Measurements from ENCODE around the gene PDCD1.
A peak's percentile ranks its signal among the peaks of the same experiment; 100 is the strongest.

PDCD1 gene

DNA sequence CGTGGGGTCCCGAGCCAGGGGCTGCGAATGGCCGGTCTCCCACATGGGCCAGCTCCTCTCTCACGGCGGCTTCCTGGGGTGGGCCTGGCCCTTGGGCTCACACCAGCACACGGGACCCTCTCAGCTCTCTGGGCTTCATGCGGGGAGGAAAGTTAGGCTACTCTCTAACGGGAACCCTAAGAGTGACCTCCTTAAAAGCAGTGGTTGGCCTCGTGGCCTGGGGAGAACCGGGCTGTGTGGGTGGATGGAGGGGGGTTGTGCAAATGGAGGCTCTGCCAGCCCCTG, 36.7 kb upstream of the PDCD1 start:
- no peak for DNase-seq

DNA sequence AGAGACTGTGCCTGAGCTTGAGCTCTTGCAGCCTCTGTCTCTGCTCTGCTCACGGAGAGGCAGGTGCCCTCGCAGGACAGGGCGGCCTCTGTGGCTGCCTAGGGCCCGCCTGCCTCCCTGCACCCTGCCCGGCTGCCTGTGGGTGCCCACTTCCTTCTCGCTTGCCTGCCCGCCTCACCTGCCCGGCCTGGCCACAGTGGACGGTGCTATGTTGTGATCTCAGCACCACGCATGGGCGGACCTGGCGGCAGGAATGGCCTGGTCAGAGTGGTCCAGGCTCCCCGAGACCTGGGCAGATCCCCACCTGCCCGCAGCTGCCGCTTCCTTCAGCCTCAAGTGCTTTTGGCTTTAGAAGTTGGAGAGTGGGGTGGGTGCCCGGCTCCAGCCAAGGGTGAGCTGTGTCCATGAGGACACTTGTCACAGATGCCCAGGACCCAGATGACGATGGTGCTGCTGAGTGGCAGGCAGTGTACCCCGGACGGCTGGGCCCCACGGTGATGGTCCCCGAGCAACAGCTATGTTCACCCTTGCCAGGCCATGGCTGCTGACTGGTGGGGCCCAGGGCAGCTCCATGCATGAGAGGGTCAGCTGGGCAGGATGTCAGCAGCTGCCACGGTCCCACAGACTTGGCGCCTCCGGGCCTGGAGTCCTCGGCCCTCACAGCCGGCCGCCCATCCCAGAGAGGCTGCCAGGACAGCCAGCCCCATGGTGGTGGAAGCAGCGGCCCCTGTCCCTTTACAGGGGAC, 36.2 kb upstream of the PDCD1 start:
- DNase-seq, result no peak

DNA sequence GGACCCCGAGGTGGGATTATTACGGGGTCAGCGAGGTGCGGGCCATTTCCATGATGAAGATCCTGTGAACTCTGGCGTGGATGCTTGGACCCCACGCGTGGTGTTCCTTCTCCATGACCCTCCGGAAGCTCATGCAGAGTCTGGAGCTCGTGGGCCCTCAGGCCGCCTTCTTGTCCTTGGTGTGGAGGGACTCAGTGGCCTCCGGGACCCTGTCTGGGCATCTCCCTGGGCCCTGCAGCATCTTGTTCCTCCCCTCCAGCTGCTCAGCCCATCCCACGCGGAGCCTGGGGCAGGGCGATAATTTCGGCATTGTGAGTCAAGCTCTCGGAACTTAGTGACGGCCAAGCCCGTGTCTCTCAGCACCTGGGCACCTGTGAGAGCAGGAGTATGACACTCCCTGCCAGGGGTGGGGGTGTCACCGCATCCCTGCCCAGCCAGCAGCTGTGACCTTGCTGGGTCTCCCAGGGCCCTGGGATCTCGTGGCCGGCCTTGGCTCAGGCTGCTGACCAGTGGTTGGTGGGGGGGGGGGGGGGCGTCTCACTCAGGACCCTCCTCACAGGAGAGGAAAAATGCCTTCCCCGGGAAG, 35.5 kb upstream of the PDCD1 start:
- DNase-seq, result no peak

DNA sequence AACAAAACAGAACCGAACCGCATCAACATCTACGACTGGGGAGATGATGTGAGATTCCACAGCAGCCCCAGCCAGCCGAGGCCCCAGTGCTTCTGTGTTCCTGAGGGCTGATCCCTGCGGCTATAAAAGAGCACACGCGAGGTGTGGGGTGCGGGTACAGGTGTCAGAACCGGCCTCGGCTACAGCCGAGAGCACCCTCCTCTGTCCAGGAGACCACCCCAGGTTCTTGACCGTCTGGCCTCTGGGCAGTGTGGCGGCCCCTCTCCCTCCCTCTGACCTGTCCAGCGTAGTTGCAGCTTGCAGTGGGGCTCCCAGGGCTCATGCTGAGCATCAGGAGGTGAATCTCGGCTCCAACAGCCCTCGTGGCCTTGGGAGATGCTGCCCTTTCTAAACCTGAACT, 34.6 kb upstream of the PDCD1 start:
- DNase-seq, result no peak

DNA sequence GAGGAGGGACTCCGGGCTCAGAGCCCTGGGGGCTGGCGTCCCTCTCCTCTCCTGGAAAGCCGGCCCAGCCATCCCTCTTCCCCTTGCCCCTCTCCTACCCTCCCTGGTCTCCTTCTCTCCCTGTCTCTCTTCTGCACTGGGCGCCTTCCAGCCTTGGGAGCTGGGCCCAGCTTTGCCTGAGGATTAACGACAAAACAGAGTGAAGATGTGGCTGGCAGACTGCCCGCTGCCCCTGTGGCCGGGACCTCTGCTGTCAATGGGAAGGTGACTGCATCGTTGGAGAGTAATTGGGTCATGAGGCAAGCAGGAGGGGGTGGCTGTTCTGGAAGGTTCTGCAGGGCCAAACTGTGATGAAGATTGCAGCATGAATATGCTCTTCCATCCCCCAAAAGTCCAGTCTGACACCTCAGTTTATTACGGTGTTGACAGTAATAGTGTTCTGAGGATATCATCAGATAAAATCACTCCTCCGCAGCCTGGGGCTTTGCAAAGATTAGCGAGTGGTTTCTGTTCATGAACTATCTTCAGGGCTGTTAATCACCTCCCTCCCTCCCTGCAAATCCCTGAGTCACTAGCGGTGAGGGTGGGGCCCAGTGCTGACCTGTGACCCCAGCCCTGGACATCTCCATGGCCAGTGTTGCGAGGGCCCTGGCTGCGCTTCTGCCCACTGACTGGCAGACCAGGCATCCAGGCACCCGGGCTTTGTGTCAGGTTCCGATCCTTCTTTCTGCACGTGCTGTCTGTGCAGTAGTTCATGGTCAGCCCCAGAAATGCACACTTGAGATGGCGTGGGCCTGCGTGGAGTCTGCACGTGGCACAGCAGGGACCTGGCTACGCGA, 33.8 kb upstream of the PDCD1 start:
- no peak for DNase-seq

DNA sequence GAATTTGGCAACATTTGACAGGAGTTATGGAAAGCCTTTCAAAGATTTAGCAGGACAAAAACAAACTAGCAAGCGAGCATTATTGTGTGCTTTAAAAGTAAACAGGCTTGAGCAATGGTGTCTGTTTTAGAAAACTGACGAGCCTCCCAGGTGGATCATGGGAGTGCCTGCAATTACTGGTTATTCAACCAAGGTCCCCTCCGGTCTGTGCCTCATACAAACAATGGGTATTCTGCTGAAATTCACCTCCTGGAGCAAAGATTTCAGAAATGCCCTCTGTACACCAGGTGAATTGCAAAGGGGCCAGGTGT, 33.2 kb upstream of the PDCD1 start:
- DNase-seq, result no peak

DNA sequence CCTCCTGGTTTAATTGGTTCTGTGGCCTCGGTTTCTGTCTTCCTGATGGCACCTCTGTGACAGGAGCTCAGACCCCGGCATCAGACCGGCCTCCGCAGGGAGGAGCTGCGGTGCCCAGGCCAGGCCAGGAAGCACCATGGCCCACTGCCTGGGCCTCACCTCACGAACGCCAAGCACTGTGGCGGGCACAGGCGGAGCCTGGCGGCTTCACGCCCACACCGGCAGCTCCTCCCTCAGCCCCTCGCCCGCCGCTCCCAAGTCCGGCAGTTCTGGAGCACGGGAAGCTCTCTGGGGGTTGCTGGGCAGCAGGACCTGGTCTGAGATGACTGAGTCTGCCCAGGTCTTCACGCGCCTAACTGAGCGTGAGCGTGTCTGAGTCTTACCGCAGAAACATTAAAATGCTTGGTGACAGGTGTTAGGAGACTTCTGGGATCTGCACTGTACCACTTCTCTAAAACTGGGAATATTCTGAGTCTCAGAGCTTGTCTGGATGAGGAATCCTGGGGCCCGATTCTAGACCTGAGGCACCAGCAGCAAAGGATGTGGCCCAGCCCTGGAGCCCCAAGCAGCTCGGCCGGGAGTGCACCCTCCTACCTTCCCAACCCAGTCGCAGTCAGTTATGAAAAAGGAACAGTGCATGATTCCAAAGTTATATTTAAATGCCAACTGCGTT, 32.8 kb upstream of the PDCD1 start:
- no peak for DNase-seq

DNA sequence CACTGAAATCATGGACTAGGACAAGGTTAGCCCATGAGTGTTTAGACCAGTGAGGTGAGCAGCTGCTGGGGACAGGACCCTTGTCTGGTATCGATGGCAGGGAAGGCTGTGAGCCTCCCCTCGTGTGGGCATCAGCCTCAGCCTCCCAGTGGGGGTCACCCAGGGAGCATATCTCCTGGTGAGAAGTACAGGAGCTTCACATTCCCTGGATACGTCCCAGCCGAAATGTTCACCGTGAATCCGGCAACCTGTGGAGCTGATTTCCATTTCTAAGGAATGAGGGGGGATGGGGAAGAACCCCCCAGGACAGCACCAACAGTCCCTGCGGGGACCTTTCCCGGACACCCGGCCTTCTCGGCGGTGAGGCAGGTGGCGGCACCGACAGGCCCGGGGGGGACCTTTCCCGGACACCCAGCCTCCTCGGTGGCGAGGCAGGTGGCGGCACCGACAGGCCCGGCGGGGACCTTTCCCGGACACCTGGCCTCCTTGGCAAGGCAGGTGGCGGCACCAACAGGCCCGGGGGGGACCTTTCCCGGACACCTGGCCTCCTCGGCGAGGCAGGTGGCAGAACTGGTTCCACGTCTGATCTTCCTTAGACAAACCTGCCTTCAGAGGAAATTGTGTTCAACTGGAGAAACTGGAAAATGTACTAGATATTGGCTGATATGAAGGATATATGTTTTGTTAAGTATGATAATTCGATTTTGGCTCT, 32.0 kb upstream of the PDCD1 start:
- DNase-seq, result no peak

DNA sequence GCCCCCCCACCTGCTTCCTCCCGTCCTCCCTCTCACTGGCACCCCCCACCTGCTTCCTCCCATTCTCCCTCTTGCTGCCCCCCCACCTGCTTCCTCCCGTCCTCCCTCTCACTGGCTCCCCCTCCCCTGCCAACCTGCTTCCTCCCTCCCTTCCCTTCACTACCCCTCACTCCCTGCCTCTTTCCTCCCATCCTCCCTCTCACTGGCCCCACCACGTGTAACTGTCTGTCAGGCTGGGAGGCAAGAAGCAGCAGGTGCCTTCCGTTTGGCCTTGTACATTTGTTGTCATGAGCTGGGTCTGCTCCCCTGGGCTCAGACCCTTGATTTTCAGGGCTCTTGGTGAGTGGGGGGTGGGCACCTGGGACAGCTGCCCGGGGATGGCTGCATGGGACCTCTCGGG, 29.9 kb upstream of the PDCD1 start:
- no peak for DNase-seq

DNA sequence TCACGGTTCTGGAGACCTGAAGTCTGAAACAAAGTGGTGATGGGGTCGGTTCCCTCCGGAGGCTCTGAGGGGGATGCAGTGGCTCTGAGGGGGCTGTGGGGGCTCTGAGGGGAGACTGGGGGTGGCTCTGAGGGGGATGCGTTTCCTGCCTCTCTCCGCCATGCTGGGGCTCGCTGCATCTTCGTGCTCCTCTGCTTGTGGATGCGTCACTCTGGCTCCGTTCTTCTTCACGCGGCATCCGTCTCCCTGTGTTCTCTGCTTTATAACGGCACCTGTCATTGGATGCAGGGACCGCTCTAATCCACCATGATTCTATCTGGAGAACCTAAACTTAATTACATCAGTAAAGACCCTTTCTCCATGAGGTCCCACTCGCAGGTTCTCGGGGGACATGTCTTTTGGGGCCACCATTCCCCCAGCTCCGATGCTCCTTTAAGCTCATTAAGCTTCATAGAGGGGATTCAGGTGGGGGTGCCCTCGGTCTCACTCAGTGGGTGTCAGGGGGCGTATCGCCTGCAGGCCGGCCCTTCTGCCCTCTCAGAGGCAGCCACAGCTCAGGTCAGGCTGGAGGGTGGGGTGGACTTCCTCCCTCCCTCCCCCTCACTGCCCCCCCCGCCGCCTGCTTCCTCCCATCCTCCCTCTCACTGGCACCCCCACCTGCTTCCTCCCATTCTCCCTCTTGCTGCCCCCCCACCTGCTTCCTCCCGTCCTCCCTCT, 29.3 kb upstream of the PDCD1 start:
- no peak for DNase-seq

DNA sequence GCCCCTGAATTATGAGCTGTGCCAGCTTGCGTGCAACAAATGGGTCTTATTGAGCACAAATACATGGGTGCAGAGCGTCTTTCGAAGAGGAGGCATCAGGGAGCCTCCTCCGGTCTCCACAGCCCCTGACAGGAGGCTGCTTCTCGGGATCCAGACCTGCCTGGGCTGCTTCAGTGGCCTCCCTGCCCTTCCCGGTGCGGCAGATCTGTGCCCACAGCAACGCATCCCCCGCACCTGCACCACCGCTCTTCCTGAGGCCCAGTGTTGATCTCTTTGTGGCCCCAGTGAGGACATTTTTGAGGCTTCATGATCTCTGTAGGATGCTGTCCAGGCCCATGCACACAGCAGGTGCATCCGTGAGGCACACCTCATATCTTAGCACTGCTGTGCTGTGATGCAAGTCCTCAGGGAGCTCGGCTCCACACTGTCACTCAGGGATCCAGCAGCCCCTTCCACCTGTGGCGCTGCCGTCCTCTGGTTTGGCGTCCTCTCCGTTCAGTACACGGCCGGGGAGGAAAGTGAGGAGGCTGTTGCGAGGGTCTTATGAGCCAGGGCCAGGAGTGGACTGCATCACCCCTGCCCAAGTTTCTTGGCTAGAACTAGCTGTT, 28.2 kb upstream of the PDCD1 start:
- DNase-seq, result no peak

DNA sequence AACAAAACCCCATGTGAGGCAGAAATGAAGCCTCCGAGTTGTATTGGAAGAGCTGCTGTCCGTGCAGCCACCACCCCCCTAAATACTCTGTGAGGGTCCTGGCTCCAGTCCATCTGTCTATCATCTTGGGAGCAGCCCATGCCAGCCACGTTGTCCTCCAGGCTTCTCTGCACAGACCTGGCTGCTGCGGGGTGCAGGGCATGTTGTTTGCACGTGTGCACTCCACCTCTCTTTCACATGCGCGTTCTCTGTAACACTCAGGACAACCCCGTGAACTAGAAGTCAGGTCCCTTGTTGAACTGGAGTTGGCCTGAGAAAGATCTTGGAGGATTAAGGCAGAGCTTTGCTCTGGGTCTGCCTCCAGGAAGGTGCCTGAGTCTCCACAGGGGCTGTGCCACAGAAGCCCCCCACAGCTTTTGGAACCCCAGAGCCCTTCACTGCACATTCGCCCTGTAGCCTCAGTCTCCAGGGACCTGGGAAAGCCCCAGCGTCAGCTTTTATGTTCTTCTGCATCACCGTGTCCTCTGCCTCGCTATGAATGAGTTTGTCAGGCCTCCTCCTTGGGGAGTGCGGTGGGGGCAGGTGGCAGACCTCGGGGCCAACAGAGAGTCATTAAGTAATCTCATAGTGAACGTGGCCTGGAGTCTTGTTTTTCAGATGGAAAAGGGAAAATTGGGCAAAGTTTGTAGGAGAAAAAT, 27.4 kb upstream of the PDCD1 start:
- DNase-seq, result no peak

DNA sequence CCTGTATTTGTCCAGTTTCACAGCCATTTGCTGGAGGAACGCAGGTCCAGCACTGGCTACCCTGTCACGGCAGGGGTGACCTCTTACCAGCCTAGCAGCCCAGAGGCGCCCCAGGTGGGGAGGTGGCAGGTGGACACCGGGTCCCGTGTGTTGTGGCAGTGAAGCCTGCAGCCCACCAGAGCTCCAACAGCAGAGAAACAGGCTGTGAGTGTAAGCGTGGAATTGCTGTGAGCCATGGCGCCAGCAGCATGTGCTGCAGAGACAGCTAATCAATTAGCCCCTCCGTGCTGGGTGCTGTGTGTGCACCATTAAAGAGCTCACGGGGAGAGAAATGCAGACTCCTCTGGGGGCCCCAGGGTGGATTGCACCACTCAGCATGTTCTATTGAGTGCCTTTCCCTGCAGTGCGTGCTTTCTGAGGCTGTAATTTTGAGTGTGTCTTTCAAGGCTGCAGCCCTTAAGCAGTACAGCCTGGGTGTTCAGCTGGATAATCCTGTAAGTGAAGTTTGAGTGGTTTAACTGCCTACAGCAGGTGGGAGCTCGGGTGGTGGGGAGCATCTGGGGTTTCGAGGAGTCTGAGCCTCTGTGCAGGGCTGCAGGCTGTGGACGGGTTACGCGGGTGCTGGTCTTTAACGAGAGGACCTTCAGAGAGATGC, 26.7 kb upstream of the PDCD1 start:
- DNase-seq, result no peak

DNA sequence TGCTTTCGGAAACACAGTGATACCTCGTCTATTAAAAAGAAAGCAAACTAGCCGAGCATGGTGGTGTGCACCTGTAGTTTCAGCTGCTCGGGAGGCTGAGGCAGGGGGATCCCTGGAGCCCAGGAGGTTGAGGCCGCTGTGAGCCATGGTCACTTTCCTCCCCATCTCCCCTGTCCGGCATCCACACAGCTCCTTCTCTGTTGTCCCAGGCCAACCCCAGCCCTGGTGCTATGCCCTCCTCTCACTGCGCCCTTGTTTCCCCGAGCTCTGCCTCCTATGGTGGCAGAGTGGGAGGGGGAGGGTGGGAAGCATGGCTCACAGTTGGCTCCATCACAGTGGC, 26.2 kb upstream of the PDCD1 start:
- no peak for DNase-seq

DNA sequence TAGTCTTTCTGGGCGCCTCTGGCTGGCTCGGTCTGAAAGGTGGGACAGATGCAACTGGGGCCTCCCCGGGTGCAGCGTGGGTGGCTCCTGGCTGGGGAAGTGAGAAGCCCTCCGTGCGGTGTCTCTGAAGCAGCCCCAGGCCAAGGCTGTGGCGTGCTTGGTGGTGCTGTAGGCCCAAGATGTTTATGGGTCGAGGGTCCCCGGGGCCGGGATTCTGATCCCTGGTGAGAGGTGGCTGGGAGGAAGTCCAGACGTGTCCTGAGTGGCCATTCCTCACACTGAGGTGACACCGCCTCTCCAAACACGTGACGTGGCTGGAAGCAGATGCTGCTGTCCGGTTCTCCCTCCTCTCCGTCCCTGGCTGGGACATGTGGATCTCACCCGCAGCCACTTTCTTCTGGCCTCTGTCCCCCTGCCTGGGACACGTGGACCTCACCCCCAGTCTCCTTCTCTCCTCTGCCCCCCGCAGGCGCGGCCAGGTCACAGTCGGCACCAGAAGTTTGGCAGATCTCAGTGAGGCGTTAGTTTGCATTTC, 23.5 kb upstream of the PDCD1 start:
- no peak for DNase-seq

DNA sequence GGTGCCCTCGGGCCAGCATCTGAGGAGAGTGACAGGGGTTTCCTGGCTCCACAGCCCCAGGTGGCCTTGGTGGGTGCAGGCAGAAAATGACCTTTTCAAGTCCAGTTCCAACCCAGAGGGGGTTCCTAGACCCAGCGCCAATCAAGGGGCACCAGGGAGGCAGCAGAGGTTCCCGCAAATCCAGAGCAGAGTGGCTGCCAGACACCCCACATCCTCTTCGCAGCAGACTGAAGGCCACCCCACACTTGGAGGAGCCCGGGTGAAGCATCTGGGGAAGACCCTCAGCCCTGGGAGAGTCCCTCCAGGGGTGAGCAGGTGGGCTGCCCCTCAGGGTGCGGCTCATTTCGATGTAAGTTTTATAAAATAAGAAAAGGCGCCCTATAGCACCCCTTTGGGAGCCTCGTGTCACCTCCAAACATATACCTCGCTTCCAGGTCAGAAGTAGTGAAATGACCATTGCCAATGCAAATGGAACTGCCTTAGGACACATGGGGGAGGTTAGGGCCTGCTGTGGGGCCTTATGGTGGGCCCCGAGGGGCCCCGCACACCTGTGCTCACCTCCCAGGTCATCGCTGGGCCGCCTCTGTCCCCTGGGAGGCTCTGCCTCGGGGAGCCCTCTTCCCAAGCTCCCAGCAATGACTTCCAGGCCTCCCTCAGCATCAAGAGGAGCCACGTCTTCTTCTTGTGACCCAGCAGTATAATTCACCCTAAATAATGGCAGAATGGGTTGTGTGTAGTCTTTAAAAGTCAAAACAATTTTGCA, 21.8 kb upstream of the PDCD1 start:
- DNase-seq, result no peak

DNA sequence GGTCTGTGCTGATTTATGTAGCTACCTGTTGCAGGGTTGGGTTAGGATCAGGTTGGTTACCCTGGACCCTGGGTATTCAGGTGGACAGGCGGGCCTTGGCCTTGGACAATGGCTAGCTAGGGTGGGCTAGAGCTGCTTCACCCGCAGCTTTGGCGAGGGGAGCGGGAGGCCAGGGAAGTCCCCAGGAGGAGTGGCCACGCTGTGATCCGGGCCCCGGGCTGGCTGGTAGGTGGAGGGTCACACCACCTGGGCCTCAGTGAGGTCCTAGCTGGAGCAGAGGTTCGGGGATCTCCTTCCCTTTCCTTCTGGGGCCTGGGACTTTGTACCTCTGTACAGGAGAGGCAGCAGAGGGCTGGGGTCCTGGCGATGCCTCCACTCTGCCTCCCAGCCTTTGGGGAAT, 20.6 kb upstream of the PDCD1 start:
- DNase-seq, result no peak

DNA sequence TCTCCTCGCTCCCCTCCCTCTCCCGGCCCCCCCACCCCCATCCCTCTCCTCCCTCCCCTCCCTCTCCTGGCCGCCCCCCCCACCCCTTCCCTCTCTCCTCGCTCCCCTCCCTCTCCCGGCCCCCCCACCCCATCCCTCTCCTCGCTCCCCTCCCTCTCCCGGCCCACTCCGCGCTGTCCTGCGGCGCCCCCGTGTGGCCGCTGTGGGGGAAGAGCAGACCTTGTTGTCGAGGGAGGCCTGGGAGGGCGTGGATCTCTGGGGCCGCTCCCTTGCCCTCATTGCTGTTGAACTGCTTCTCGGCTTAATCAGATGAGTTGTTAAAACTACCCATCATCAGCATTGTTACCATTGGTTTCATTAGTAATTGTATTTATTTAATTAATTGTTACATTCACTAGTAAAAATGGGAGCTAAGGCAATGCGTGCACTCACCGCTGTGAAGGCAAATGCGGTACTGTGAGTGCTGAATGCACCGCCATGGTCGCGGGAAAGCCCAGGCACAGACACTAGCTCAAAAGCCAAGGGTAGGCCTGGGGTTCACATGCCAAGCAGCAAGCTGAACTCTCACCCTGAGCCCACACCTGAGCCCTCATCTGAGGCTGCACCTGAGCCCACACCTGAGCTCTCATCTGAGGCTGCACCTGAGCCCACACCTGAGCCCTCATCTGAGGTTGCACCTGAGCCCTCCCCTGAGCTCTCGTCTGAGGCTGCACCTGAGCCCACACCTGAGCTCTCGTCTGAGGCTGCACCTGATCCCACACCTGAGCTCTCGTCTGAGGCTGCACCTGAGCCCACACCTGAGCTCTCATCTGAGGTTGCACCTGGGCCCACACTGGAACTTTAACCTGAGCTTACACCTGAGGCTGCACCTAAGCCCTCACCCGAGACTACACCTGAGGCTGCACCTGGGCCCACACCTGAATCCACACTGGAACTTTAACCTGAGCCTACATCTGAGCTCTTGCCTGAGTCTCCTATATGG, 19.6 kb upstream of the PDCD1 start:
- DNase-seq, result peak; percentile 68

DNA sequence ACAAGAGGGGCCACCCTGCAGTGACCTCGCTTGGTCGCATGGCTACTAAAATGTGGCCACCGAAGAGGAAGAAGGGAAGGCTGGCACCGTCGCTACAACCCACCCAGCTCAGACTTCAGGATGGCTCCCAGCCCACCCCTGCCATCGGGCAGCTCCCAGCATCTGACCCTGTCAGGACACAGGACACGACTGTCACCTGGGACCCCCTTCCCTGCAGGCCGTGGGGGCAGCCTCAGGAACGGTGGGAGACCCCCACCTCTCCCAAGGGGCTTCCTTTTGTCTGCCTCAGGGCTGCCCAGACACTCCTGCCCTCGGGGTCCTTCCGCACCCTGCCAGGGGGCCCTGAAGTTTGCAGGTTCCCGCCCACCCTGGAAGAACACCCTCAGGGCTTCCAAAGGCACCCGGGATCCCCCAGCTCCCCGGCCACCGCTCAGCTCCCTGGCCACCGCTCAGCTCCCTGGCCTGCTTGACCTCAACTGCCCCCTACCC, 18.5 kb upstream of the PDCD1 start:
- DNase-seq, result no peak

All from fibroblast of upper back skin (primary cell).